ENCODE measurements around the gene SERP2. TPM values are rescaled to one million over a fixed set of nuclear protein-coding genes. Genes with fewer than 3 reads are reported as not detected.

SERP2 gene
- total and polyA plus RNA-seq, 9 donors, result 4.6 to 6.8 (median 5.5) TPM

DNA sequence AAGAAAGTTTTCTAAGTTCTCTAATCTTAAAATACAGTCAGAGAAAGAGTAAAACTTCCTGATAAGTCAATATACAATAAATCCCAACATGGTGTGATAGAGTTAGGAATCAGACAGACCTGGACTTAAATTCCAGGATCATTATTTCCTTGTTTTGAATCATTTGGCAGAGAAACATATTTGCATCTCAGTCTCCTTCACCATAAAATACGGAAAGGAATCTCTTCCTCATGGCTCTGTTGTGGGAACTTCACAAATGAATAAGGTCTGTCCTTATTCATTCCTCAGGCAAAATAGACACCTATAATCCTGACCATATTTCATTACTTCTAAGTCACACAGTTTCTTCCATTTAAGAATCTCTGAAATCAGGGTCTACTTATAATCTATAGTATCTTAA, 19.3 kb upstream of the SERP2 start:
- Histone ChIP-seq H3K27me3 (ENCODE audit: control insufficient read depth, insufficient read depth, low read length) (no peaks in the 10 kb centered on the region), H3K4me1 (ENCODE audit: control insufficient read depth, insufficient read depth, low read length) (no peaks in the 10 kb centered on the region), H3K4me3 (ENCODE audit: low read length) (no peak overlapping the region), H3K9me3 (replicated peaks; ENCODE audit: control insufficient read depth, low read depth, low read length) (no peaks in the 10 kb centered on the region), H3K36me3 (ENCODE audit: control insufficient read depth, insufficient read depth, low read length) (no peaks in the 10 kb centered on the region), H3K27ac (ENCODE audit: low read length) (no peak overlapping the region)
- no peak for DNase-seq
- no CpG with 5 or more reads among the region's 1 CpG for WGBS (ENCODE audit: insufficient coverage)

DNA sequence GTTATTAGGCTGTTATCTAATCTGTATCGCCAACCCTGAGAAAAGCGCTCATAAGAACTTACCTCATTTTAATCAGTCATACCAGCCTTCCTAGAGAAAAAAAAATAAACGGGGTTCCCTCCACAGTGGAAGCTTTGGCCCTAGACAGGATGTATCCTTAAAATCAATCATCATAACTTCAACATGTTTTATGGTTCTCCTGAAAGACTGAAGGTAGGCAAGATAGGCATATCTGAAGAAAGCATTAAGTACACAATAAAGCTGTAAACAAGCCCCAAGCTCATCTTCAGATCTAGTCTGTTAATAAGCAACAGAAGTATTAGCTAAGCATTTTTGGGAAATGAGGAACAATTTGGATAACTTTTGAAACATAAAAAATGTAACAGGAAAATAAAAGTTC, 18.7 kb upstream of the SERP2 start:
- Histone ChIP-seq H3K36me3 (ENCODE audit: control insufficient read depth, insufficient read depth, low read length) (no peaks in the 10 kb centered on the region), H3K4me3 (ENCODE audit: low read length) (no peak overlapping the region), H3K4me1 (ENCODE audit: control insufficient read depth, insufficient read depth, low read length) (no peaks in the 10 kb centered on the region), H3K9me3 (replicated peaks; ENCODE audit: control insufficient read depth, low read depth, low read length) (no peaks in the 10 kb centered on the region), H3K27ac (ENCODE audit: low read length) (no peak overlapping the region), H3K27me3 (ENCODE audit: control insufficient read depth, insufficient read depth, low read length) (no peaks in the 10 kb centered on the region)
- DNase-seq, result no peak
- no CpG with 5 or more reads among the region's 3 CpGs for WGBS (ENCODE audit: insufficient coverage)

DNA sequence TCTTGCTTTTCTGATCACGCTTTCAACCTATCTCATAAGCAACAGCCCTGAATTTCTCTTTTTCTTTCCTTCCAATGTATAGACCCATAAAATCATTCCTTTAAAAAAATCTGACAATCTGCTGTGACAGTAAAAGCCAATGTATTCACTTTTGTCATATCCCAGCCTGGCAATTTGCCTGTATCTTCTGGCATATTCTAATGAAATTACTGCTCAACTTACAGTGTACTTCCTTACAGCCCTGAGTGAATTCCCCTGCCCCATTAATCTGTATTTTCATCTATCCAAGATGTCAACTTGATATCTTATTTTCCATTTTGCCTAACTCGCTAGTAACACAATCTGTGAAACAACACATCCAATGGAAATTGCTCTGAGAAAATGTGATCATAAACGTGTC, 18.0 kb upstream of the SERP2 start:
- Histone ChIP-seq H3K36me3 (ENCODE audit: control insufficient read depth, insufficient read depth, low read length) (no peaks in the 10 kb centered on the region), H3K4me3 (ENCODE audit: low read length) (no peak overlapping the region), H3K27me3 (ENCODE audit: control insufficient read depth, insufficient read depth, low read length) (no peaks in the 10 kb centered on the region), H3K27ac (ENCODE audit: low read length) (no peak overlapping the region), H3K4me1 (ENCODE audit: control insufficient read depth, insufficient read depth, low read length) (no peaks in the 10 kb centered on the region), H3K9me3 (replicated peaks; ENCODE audit: control insufficient read depth, low read depth, low read length) (no peaks in the 10 kb centered on the region)
- 60% methylated on average over 1 of the region's 3 CpGs for WGBS (ENCODE audit: insufficient coverage)
- DNase-seq, result peak; percentile 48

DNA sequence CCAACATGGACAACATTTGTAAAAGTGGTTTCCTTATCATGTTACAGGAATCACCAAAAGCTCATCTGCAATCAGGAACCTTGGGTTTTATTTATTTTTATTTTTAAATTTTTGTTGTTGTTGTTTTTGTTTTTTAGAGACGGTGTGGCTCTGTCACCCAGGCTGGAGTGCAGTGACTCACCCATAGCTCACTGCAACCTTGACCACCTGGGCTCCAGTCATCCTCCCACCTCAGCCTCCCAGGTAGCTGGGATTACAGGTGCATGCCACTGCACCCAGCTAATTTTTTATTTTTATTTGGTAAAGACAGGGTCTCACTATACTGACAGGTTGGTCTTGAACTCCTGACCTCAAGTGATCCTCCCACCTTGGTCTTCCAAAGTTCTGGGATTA, 13.6 kb upstream of the SERP2 start:
- Histone ChIP-seq H3K27ac (ENCODE audit: low read length) (no peak overlapping the region), H3K4me3 (ENCODE audit: low read length) (no peak overlapping the region), H3K4me1 (ENCODE audit: control insufficient read depth, insufficient read depth, low read length) (no peaks in the 10 kb centered on the region), H3K9me3 (replicated peaks; ENCODE audit: control insufficient read depth, low read depth, low read length) (no peaks in the 10 kb centered on the region), H3K27me3 (ENCODE audit: control insufficient read depth, insufficient read depth, low read length) (peaks cover 3% of the 10 kb centered on the region), H3K36me3 (ENCODE audit: control insufficient read depth, insufficient read depth, low read length) (no peaks in the 10 kb centered on the region)
- no peak for DNase-seq
- WGBS (ENCODE audit: insufficient coverage), result no CpG with 5 or more reads among the region's 1 CpG

DNA sequence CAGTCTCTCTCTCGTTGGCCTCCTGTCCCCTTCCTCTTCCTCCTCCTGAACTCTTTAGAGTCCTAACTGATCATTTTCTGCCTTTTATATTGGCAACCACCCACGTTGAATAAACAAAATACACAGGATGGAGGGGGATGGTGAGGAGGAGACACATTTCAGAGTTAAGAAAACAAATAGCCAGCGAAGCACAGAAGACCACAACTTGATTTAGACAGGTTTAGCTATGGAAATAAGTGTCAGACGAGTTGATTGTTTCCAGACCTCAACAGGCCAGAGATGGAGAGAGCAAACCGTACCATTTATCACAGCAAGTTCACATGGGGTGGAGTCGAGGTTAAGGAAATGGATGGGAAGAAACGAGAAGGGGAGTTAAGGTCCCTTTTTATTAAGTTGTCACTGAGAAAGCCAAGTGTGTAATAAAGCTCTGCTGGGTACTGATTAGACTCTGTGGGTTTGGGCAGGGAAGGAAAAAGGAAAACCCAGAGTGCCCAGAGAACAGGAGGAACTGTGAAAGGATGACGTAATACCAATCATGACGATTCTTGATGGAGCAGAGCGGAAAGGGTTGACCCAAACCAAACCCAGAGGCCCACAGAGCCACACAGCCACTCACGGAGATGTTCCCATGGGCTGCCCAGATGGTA, 11.1 kb upstream of the SERP2 start:
- no peaks in the 10 kb centered on the region for H3K36me3 ChIP-seq (ENCODE audit: control insufficient read depth, insufficient read depth, low read length)
- no peak for DNase-seq
- H3K27ac ChIP-seq (ENCODE audit: low read length), result no peak overlapping the region
- H3K27me3 ChIP-seq (ENCODE audit: control insufficient read depth, insufficient read depth, low read length), result peaks cover 3% of the 10 kb centered on the region
- no peaks in the 10 kb centered on the region for H3K4me1 ChIP-seq (ENCODE audit: control insufficient read depth, insufficient read depth, low read length)
- no peak overlapping the region for H3K4me3 ChIP-seq (ENCODE audit: low read length)
- WGBS (ENCODE audit: insufficient coverage), result 68% methylated on average over 6 of the region's 11 CpGs
- no peaks in the 10 kb centered on the region for H3K9me3 ChIP-seq (replicated peaks; ENCODE audit: control insufficient read depth, low read depth, low read length)

DNA sequence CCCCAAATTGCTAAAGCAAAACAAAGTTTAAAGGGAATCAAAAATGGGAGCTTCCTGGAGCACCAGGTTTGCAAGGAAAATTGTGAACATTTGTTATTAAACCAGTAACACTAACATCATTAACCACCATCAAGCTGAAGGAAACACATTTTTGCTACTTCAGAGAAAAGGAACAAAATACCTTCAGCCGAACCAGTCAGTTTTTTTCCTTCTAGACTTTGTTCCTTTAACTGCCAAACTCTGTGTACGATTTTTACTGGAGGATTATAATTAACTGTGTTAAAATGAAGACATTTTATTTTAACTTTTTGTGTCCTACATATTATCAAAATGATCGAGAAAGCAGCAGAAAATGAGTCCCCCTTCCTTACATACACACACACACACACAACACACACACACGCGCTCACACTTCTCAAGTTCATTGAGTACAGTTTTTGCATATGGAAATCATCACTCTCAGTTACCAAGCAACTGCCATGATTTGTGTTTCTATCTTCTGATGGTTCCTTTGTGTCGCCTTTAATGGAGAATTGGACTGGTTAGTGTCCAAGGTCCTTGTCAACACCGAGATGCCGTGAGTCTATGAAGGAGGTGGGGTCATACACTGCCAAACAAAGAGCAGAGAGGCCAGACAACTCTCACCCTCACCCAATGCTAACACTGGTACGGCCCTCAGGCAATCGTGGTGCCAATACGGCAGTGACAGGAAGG, 9.8 kb upstream of the SERP2 start:
- Histone ChIP-seq H3K36me3 (ENCODE audit: control insufficient read depth, insufficient read depth, low read length) (no peaks in the 10 kb centered on the region), H3K9me3 (replicated peaks; ENCODE audit: control insufficient read depth, low read depth, low read length) (no peaks in the 10 kb centered on the region), H3K4me3 (ENCODE audit: low read length) (no peak overlapping the region), H3K27ac (ENCODE audit: low read length) (no peak overlapping the region), H3K4me1 (ENCODE audit: control insufficient read depth, insufficient read depth, low read length) (no peaks in the 10 kb centered on the region), H3K27me3 (ENCODE audit: control insufficient read depth, insufficient read depth, low read length) (peaks cover 3% of the 10 kb centered on the region)
- peak; percentile 64 for DNase-seq
- no CpG with 5 or more reads among the region's 11 CpGs for WGBS (ENCODE audit: insufficient coverage)

DNA sequence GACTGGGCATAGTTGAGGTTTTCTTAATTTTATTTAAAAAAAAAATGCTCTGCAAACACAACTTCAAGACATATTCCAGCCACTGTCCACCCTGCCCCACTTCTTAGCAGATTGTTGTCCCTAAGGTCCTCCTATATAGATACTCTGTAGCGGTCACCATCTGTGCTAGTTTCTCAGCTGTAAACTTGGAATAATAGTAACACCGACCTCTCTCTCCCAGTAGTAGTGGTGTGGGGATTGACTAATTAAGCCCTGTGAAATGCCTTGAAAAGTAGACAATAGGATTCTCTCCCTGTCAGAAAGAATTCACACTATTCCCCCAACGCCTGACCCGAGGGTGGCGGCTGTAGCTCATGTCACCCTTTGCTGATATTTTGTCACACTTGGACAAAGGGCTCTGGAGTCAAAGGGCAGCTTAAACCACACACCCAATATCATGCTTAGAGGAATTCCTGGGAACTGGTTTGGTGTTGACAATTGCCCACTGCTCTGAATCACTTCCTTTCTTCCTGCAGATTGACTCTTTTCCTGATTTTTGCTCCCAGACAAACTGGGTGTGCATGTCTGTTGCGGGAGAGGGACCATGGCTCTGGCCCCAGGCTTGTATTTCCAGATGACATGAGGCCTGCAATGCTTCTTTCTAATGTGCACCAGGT, 9.2 kb upstream of the SERP2 start:
- Histone ChIP-seq H3K4me3 (ENCODE audit: low read length) (no peak overlapping the region), H3K36me3 (ENCODE audit: control insufficient read depth, insufficient read depth, low read length) (no peaks in the 10 kb centered on the region), H3K27me3 (ENCODE audit: control insufficient read depth, insufficient read depth, low read length) (peaks cover 3% of the 10 kb centered on the region), H3K9me3 (replicated peaks; ENCODE audit: control insufficient read depth, low read depth, low read length) (no peaks in the 10 kb centered on the region), H3K27ac (ENCODE audit: low read length) (no peak overlapping the region), H3K4me1 (ENCODE audit: control insufficient read depth, insufficient read depth, low read length) (no peaks in the 10 kb centered on the region)
- WGBS (ENCODE audit: insufficient coverage), result 100% methylated on average over 1 of the region's 6 CpGs
- no peak for DNase-seq

DNA sequence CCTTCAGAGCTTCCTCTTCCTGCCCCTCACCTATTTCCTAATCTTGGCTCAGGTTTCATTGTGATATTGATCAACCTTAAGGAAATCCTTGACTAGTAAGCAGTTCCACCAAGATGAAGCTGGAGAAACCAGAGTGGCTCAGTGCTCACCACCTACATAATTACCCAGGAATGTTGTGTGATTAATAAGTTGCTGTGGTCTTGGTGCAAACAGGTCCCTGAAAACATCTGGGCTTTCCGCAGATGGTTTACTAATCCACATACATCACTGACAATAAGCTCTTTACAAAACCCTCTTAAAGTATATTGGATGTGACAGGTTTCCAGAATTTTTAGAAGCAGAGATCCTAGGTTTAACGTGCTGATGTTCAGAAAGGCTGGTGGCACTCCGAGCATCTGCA, 8.6 kb upstream of the SERP2 start:
- Histone ChIP-seq H3K4me1 (ENCODE audit: control insufficient read depth, insufficient read depth, low read length) (no peaks in the 10 kb centered on the region), H3K4me3 (ENCODE audit: low read length) (no peak overlapping the region), H3K27ac (ENCODE audit: low read length) (no peak overlapping the region), H3K36me3 (ENCODE audit: control insufficient read depth, insufficient read depth, low read length) (no peaks in the 10 kb centered on the region), H3K9me3 (replicated peaks; ENCODE audit: control insufficient read depth, low read depth, low read length) (no peaks in the 10 kb centered on the region), H3K27me3 (ENCODE audit: control insufficient read depth, insufficient read depth, low read length) (peaks cover 3% of the 10 kb centered on the region)
- no peak for DNase-seq
- 54% methylated on average over 2 of the region's 3 CpGs for WGBS (ENCODE audit: insufficient coverage)

DNA sequence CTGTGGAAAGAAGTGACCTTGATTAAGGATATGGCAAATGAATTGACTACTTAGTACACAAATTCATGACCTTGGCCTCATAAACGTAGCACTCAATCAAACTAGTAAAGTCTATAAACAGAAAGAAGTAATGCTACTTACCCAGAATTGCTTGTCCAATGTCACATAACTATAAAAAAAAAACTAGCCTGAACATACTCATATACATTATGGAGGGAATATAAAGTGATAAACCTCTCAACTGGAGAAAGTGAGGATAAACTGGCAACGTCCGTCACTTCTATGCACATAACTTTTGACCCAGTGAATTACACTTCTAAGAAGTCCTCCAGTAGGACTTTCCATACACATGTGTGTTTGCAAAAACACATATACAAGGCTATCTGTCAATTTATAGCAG, 7.7 kb upstream of the SERP2 start:
- WGBS (ENCODE audit: insufficient coverage), result no CpG with 5 or more reads among the region's 3 CpGs
- Histone ChIP-seq H3K36me3 (ENCODE audit: control insufficient read depth, insufficient read depth, low read length) (no peaks in the 10 kb centered on the region), H3K4me1 (ENCODE audit: control insufficient read depth, insufficient read depth, low read length) (no peaks in the 10 kb centered on the region)

DNA sequence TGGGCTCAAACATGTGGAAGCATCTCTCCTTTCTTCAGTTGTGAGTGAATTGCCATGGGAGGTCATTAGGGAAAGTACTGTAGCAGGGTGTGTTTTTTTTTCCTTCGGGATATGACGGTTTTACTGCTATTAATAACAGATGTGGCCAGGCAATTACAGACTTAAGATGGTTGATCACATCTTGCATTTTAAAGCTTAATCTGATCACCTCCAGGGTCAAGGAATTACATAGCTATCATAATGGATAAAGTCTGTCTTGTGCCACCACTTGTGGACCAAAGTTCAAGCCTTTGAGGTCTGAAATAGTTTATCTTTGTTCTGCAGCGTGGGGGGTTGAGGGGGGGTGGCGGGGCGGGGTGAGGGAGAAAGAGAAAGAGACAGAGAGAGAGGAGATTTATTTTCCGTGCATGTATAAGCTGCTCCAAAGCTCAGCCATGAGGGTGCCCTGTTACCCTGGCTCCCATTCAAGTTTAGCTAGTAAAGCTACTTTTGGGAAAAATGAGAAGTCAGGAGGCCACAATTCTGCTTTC, 5.5 kb upstream of the SERP2 start:
- DNase-seq, result no peak
- 9% methylated on average over 4 of the region's 6 CpGs for WGBS (ENCODE audit: insufficient coverage)
- H3K4me1 ChIP-seq (ENCODE audit: control insufficient read depth, insufficient read depth, low read length), result peaks cover 5% of the 10 kb centered on the region
- no peaks in the 10 kb centered on the region for H3K9me3 ChIP-seq (replicated peaks; ENCODE audit: control insufficient read depth, low read depth, low read length)
- no peak overlapping the region for H3K27ac ChIP-seq (ENCODE audit: low read length)
- H3K27me3 ChIP-seq (ENCODE audit: control insufficient read depth, insufficient read depth, low read length), result peaks cover 4% of the 10 kb centered on the region
- no peaks in the 10 kb centered on the region for H3K36me3 ChIP-seq (ENCODE audit: control insufficient read depth, insufficient read depth, low read length)
- no peak overlapping the region for H3K4me3 ChIP-seq (ENCODE audit: low read length)

More for the DNA sequence above, 7.7 kb upstream of the SERP2 start:
- no peak overlapping the region for H3K4me3 ChIP-seq (ENCODE audit: low read length)
- no peaks in the 10 kb centered on the region for H3K9me3 ChIP-seq (replicated peaks; ENCODE audit: control insufficient read depth, low read depth, low read length)
- no peak for DNase-seq
- peaks cover 3% of the 10 kb centered on the region for H3K27me3 ChIP-seq (ENCODE audit: control insufficient read depth, insufficient read depth, low read length)
- no peak overlapping the region for H3K27ac ChIP-seq (ENCODE audit: low read length)

Measured in muscle of leg (tissue), 11 donors.